ENCODE measurements around the gene NOB1.

Gene NOB1

GRCh38 chr16:69721441-69721957 lies 33.2 kb downstream of the NOB1 start:
- no peak for DNase-seq (ENCODE audit: low read depth in 2 of 2)

- no peak for DNase-seq (ENCODE audit: low read depth in 2 of 2)
Measured at GRCh38 chr16:69720822-69721430, 33.8 kb downstream of the NOB1 start.

GRCh38 chr16:69718111-69718764 lies 36.5 kb downstream of the NOB1 start:
- no peak for DNase-seq (ENCODE audit: low read depth in 2 of 2)

GRCh38 chr16:69717066-69717465 lies 37.7 kb downstream of the NOB1 start:
- no peak for DNase-seq (ENCODE audit: low read depth in 2 of 2)

- no peak for DNase-seq (ENCODE audit: low read depth in 2 of 2)
Measured at GRCh38 chr16:69712914-69713581, 41.7 kb downstream of the NOB1 start.

GRCh38 chr16:69712277-69712676 lies 42.4 kb downstream of the NOB1 start:
- DNase-seq (ENCODE audit: low read depth in 2 of 2): no peak

GRCh38 chr16:69711115-69711740 lies 43.5 kb downstream of the NOB1 start:
- no peak for DNase-seq (ENCODE audit: low read depth in 2 of 2)

GRCh38 chr16:69709456-69710084 lies 45.2 kb downstream of the NOB1 start:
- DNase-seq (ENCODE audit: low read depth in 2 of 2): no peak

- DNase-seq (ENCODE audit: low read depth in 2 of 2): no peak
Measured at GRCh38 chr16:69707920-69708683, 46.6 kb downstream of the NOB1 start.

- DNase-seq (ENCODE audit: low read depth in 2 of 2): no peak
Measured at GRCh38 chr16:69706975-69707340, 47.8 kb downstream of the NOB1 start.

- no peak for DNase-seq (ENCODE audit: low read depth in 2 of 2)
Measured at GRCh38 chr16:69706256-69706974, 48.3 kb downstream of the NOB1 start.

- DNase-seq (ENCODE audit: low read depth in 2 of 2): no peak
Measured at GRCh38 chr16:69703638-69704037, 51.1 kb downstream of the NOB1 start.

- DNase-seq (ENCODE audit: low read depth in 2 of 2): no peak
Measured at GRCh38 chr16:69701866-69702265, 52.9 kb downstream of the NOB1 start.

GRCh38 chr16:69701452-69701851 lies 53.3 kb downstream of the NOB1 start:
- no peak for DNase-seq (ENCODE audit: low read depth in 2 of 2)

- no peak for DNase-seq (ENCODE audit: low read depth in 2 of 2)
Measured at GRCh38 chr16:69699915-69700314, 54.8 kb downstream of the NOB1 start.

GRCh38 chr16:69698404-69698803 lies 56.3 kb downstream of the NOB1 start:
- no peak for DNase-seq (ENCODE audit: low read depth in 2 of 2)

- no peak for DNase-seq (ENCODE audit: low read depth in 2 of 2)
Measured at GRCh38 chr16:69693916-69694315, 60.8 kb downstream of the NOB1 start.

GRCh38 chr16:69691980-69692911 lies 62.5 kb downstream of the NOB1 start:
- DNase-seq (ENCODE audit: low read depth in 2 of 2): no peak
